Gastrocnemius medialis (tissue), 4 donors: ENCODE results near the gene HTT. TPM values are rescaled to one million over a fixed set of nuclear protein-coding genes. Genes with fewer than 3 reads are reported as not detected.

ENCODE experiments used
- ATAC-seq, 2 donors: fragments of 150-250 bp; one replicate each; pipeline ENCODE4 v1.9.1; 2016
- DNase-seq, 2 donors: peaks; one replicate each; pipeline ENCODE4 v3.0.0-alpha.2; 2019
- H3K27ac ChIP-seq, 4 donors: fragments of 200-600 bp; sonication (generic); 1 replicate in 1 of 4; 2 replicates in 3 of 4; pipeline ENCODE4 v1.5.1; 2016 to 2018; ENCODE audit warnings: mild to moderate bottlenecking in 2 of 4, moderate library complexity in 1 of 4
- H3K27me3 ChIP-seq, 3 donors: fragments of 200-600 bp; sonication (generic) in 2 of 3; 1 replicate in 1 of 3; 2 replicates in 2 of 3; pipeline versions ENCODE4 v1.5.1 to v1.6.0; 2016 to 2019; ENCODE audit warnings: mild to moderate bottlenecking in 1 of 3, moderate library complexity in 1 of 3
- H3K36me3 ChIP-seq, 2 donors: fragments of 200-600 bp; sonication (generic) in 1 of 2; one replicate each; pipeline ENCODE4 v1.5.1; 2017 to 2018
- H3K4me1 ChIP-seq, 2 donors: fragments of 200-600 bp; sonication (generic) in 1 of 2; one replicate each; pipeline ENCODE4 v1.5.1; 2016 to 2017; ENCODE audit warnings: mild to moderate bottlenecking in 2 of 2
- H3K4me3 ChIP-seq, 4 donors: fragments of 200-600 bp; sonication (generic) in 3 of 4; 1 replicate in 1 of 4; 2 replicates in 3 of 4; pipeline ENCODE4 v1.5.1; 2016 to 2019; ENCODE audit warnings: mild to moderate bottlenecking in 2 of 4
- H3K9me3 ChIP-seq, 3 donors: fragments of 200-600 bp; sonication (generic) in 2 of 3; 1 replicate in 1 of 3; 2 replicates in 2 of 3; pipeline ENCODE4 v1.5.1; 2016 to 2019
- POLR2A ChIP-seq, 2 donors: fragments of 450-650 bp; IDR thresholded peaks; one replicate each; pipeline ENCODE4 v1.6.1; 2017; ENCODE audit warnings: antibody characterized with exemption in 2 of 2, mild to moderate bottlenecking in 2 of 2, moderate library complexity in 2 of 2
- in situ Hi-C, 4 donors: fragments of 200-750 bp; cut with MboI; loops; one replicate each; pipeline versions ENCODE4 v1.15.0 to v1.8.0; 2017; ENCODE audit warnings: low sequenced_read_pairs in 4 of 4
- intact Hi-C: fragments of 100-400 bp; cut with DNase I; formaldehyde crosslinking; loops from one replicate; pipeline ENCODE4 v1.15.1; 2023; ENCODE audit warnings: low total_unique reads
- total RNA-seq, 4 donors: library from RNA; depleted of rRNA; stranded (reverse); fragments of >200 nt; gene quantifications; one replicate each; pipeline versions ENCODE4 v1.1.0 to v1.2.3, GENCODE V29; 2016
- TF ChIP-seq, protein P1 (sequence below), 5 experiments: fragments of 450-650 bp in 3 of 5; fragments of 200-600 bp in 2 of 5; sonication (generic) in 2 of 5; IDR thresholded peaks in 4 of 5; conservative IDR thresholded peaks in 1 of 5; 1 replicate in 4 of 5; 2 replicates in 1 of 5; pipeline ENCODE4 v1.5.1; 2016 to 2019; ENCODE audit warnings: antibody characterized with exemption in 5 of 5, mild to moderate bottlenecking in 3 of 5, moderate library complexity in 3 of 5

Gene HTT
- total RNA-seq, 4 donors from 2014 or later, result 23.5 to 73.0 (median 51.1) TPM

DNA sequence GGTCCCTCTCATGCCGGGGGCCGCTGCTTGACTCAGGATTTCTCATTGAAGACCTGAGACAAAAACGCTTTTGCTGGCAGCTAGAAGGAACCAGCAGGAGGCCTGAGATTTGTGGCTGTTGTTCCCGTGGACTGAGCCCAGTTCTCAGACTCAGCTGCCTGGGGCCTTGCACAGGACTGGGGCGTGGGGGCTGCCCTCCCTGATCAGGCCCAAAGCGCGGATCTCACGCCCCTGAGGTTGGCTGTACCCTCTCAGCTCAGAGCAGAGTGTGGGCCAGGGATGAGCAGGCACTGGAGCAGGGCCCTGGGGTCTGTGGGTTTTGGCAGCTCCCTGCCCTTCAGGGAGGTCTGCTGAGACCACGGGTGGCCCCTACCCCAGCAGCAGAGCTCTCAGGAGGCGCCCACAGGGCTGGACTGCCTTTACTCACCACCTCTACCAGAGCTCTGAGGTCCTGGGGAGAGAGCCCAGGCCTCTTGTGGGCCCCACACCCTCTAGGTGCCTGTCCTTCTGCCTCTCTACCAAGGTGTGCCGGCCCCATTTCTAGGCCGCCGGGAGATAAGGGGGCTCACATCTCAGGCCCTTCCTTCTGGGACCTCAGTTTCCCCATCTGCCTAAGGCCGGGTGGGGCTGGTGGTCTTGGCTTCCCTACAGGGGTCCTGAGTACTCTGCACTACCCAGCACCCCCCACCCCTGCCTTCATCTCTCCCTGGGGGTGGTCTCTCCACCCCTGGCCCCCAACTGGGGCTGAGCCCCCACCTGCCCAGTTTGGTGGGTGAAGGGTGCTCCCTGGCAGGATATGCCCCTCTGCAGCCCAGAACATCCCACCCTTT, 180.0 kb downstream of the HTT start:
- ATAC-seq (no peak), DNase-seq (no peak)
- in situ Hi-C loops, result no loop called here
- no peak overlapping the region for H3K4me3 ChIP-seq
- peaks cover 0 to 7% of the 10 kb centered on the region in 2 donors for H3K36me3 ChIP-seq
- TF ChIP-seq POLR2A (IDR thresholded peaks at IDR 0.05), result no peak
- TF ChIP-seq, protein P1, sequence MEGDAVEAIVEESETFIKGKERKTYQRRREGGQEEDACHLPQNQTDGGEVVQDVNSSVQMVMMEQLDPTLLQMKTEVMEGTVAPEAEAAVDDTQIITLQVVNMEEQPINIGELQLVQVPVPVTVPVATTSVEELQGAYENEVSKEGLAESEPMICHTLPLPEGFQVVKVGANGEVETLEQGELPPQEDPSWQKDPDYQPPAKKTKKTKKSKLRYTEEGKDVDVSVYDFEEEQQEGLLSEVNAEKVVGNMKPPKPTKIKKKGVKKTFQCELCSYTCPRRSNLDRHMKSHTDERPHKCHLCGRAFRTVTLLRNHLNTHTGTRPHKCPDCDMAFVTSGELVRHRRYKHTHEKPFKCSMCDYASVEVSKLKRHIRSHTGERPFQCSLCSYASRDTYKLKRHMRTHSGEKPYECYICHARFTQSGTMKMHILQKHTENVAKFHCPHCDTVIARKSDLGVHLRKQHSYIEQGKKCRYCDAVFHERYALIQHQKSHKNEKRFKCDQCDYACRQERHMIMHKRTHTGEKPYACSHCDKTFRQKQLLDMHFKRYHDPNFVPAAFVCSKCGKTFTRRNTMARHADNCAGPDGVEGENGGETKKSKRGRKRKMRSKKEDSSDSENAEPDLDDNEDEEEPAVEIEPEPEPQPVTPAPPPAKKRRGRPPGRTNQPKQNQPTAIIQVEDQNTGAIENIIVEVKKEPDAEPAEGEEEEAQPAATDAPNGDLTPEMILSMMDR (IDR thresholded peaks at IDR 0.05 in 4 of 5, conservative IDR thresholded peaks at IDR 0.05 in 1 of 5), result no peak
- H3K9me3 ChIP-seq, result no peaks in the 10 kb centered on the region
- intact Hi-C loops, result no loop called here
- no peaks in the 10 kb centered on the region for H3K27me3 ChIP-seq
- H3K4me1 ChIP-seq, result no peaks in the 10 kb centered on the region
- no peak overlapping the region for H3K27ac ChIP-seq

DNA sequence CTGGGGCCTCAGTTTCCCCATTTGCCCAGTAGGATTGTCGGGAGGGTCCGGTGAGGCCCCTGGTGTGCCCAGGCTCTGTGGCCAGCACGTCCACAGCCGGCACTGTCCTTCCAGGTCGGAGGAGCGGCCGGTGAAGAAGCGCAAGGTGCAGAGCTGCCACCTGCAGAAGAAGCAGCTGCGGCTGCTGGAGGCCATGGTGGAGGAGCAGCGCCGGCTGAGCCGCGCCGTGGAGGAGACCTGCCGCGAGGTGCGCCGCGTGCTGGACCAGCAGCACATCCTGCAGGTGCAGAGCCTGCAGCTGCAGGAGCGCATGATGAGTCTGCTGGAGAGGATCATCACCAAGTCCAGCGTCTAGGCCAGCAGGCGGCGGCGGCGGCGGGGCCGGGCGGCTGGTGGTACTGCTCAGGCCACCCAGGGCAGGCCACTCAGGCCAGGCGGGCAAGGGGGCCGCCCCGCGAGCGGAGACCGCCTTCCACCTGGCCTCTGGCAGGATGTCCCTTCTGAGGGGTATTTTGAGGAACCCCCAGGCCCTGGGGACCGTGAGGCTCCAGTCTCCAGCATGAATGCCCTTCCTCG, 181.2 kb downstream of the HTT start:
- Histone ChIP-seq H3K4me1 (no peaks in the 10 kb centered on the region), H3K9me3 (no peaks in the 10 kb centered on the region), H3K27me3 (no peaks in the 10 kb centered on the region), H3K36me3 (peaks cover 0 to 7% of the 10 kb centered on the region in 2 donors), H3K4me3 (no peak overlapping the region), H3K27ac (no peak overlapping the region)
- DNase-seq, result no peak
- ATAC-seq, result no peak
- in situ Hi-C loops (no loop called here), intact Hi-C loops (no loop called here)
- TF ChIP-seq, protein P1 (IDR thresholded peaks at IDR 0.05 in 4 of 5, conservative IDR thresholded peaks at IDR 0.05 in 1 of 5), result no peak
- no peak for TF ChIP-seq POLR2A (IDR thresholded peaks at IDR 0.05)

DNA sequence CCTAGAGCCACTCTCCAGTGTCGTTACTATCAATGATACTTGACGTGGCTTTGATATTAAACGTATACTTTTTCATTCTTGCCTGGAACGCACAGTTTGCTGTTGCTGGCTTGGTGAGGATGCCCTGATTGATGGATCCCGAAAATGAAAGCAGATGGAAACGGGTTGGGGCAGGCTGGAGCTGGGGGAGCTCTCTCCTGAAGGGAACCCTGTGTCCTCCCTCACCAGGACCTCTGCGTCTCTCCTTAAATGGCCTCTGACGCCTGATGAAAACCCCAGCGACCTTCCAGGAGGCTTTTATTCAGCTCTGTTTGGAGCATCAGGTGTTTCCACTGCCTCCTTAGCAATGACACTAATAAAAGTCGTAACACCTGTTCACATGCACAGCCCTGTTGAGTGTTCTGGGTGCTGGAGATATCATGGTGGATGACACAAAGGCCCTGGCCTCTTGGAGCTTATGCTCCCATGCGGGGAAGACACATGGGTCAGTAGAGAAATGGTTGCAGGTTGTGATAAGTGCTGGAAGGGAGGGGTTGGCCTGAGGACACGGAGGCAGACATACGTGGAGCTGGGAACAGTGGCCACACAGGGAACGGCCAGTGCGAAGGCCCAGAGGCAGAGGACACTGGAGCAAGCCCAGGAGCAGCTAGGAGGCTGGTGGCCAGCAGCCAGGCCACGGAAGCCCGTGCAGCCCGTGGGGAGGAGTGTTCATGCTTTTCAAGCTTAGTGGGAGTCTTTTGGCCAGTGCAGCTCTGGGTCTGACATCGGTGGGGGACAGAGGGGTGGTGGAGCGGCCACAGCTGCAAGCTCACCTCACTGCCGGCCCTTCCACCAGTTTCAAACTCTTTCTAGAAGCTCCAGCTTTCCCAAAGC, 182.0 kb downstream of the HTT start:
- intact Hi-C loops, result no loop called here
- ATAC-seq, result no peak

DNA sequence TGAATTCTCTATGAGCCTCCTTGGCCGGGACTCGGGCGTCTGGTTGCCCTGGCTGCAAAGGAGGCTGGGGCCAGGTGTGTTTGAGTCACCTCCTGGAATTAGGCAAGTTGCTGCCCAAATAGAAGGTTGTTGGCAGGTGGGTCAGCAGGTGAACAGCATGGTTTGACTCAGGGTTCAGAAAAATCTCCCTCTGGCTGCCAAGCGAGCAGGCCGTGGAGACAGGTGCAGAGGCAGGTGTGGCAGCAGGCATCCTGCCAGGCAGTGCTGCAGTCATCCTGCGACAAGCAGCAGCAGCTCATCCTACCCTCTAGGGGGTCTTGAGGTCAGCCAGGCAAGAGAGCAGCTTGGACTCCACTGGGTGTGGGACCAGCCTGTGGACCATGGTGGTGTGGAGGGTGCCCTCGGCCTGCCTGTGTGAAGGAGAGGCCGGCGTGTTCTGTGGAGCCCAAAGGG, 182.6 kb downstream of the HTT start:
- Histone ChIP-seq H3K4me3 (no peak overlapping the region), H3K27me3 (no peaks in the 10 kb centered on the region), H3K9me3 (no peaks in the 10 kb centered on the region), H3K36me3 (peaks cover 0 to 7% of the 10 kb centered on the region in 2 donors), H3K27ac (peak overlapping the region in 1 of 4 donors; percentile 58), H3K4me1 (no peaks in the 10 kb centered on the region)
- intact Hi-C loops, result no loop called here
- in situ Hi-C loops, result no loop called here
- DNase-seq (peak in 1 of 2 donors; percentile 31), ATAC-seq (peak in 1 of 2 donors; percentile 70)
- no peak for TF ChIP-seq POLR2A (IDR thresholded peaks at IDR 0.05)
- TF ChIP-seq, protein P1 (IDR thresholded peaks at IDR 0.05 in 4 of 5, conservative IDR thresholded peaks at IDR 0.05 in 1 of 5), result no peak

More for the DNA sequence above, 182.0 kb downstream of the HTT start:
- no peak for DNase-seq
- H3K27ac ChIP-seq, result peak overlapping the region in 1 of 4 donors; percentile 58
- H3K9me3 ChIP-seq, result no peaks in the 10 kb centered on the region
- peaks cover 0 to 7% of the 10 kb centered on the region in 2 donors for H3K36me3 ChIP-seq
- no peaks in the 10 kb centered on the region for H3K4me1 ChIP-seq
- in situ Hi-C loops, result no loop called here
- H3K27me3 ChIP-seq, result no peaks in the 10 kb centered on the region
- TF ChIP-seq, protein P1 (IDR thresholded peaks at IDR 0.05 in 4 of 5, conservative IDR thresholded peaks at IDR 0.05 in 1 of 5), result no peak
- TF ChIP-seq POLR2A (IDR thresholded peaks at IDR 0.05), result no peak
- H3K4me3 ChIP-seq, result no peak overlapping the region
